A673 (cell line): Measurements from ENCODE around the gene PLCG2.

Source experiments
- CTCF ChIP-seq: fragments of 300-800, 200-600 bp; sonication (generic); conservative IDR thresholded peaks from 2 replicates; pipeline ENCODE4 v1.5.1; 2017; ENCODE audit warnings: low read depth, mild to moderate bottlenecking, antibody characterized with exemption, low read length, moderate library complexity, mixed read lengths
- EZH2 ChIP-seq: fragments of 200-600 bp; sonication (generic); IDR thresholded peaks from 2 replicates; pipeline ENCODE4 v1.6.1; 2017; ENCODE audit warnings: borderline replicate concordance, low read depth, mild to moderate bottlenecking, mixed read lengths, antibody characterized with exemption, low read length; ENCODE audit not compliant: poor library complexity, severe bottlenecking

DNA sequence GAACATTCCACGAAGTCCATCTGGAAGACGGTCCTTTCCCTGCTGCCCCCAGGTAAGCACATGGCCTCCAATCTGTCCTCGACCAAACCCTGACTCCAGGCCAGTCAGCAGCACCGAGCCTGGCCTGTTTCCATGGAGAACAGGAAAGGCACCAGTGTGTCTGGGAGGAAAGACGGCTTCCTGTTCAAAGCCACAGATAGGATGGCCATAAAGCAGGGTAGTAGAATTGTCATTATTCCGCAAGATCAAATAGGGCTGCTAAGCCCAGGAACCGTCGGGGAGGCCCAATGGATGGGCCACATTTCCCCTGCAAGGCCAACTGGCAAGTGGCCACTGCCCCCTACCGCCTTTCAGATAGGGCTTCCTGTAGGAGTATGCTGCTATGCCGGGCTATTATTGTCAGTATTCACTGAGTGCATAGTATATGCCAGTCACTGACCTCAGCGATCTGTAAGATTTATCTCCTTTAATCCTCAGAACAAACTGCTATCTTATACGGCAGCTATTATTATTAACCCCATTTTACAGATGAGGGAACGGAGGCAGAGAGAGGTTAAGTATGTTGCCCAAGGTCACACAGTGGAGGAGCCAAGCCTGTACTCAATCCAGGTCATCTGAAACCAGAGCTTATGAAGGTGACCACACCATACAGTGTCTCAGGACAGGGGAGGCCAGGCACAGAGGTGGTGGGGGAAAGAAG, 23.0 kb upstream of the PLCG2 start:
- no peak for TF ChIP-seq CTCF
- TF ChIP-seq EZH2, result no peak
